CD4-positive, alpha-beta T cell (primary cell): ENCODE results near the gene AIMP2. TPM values are rescaled to one million over a fixed set of nuclear protein-coding genes. Genes with fewer than 3 reads are reported as not detected.

Source experiments
- ATAC-seq: fragments of 200-7000 bp; cut with Tn5 transposase; one replicate; pipeline ENCODE4 v1.10.0; 2022; ENCODE audit warnings: mild to moderate bottlenecking; ENCODE audit not compliant: poor library complexity
- CTCF ChIA-PET: fragments of 350-600 bp; sonication (Branson Sonifier 250); formaldehyde crosslinking; loops from one replicate; lab custom pipeline; 2021; ENCODE audit warnings: antibody characterized with exemption, inconsistent platforms; lab: Charles Lee
- POLR2A ChIA-PET: fragments of 350-600 bp; sonication (Branson Sonifier 250); formaldehyde crosslinking; loops from one replicate; lab custom pipeline; 2021; ENCODE audit warnings: antibody characterized with exemption, inconsistent platforms; lab: Charles Lee
- DNase-seq, 14 experiments: peaks; one replicate each; pipeline ENCODE4 v3.0.0-alpha.2; 2013 to 2020; ENCODE audit warnings: mixed read lengths in 2 of 14
- H3K27ac ChIP-seq, 2 donors: one replicate each; pipeline versions ENCODE4 v1.5.1 to v1.7.0; 2013; ENCODE audit warnings: low read length in 2 of 2, low read depth in 1 of 2, mild to moderate bottlenecking in 1 of 2
- H3K27me3 ChIP-seq, 2 experiments: 1 replicate in 1 of 2; 2 replicates in 1 of 2; pipeline versions ENCODE4 v1.6.1 to v1.7.0; 2013; ENCODE audit warnings: low read length in 2 of 2, control low read depth in 1 of 2, mild to moderate bottlenecking in 1 of 2, moderate library complexity in 1 of 2; ENCODE audit not compliant: insufficient read depth in 2 of 2, control insufficient read depth in 1 of 2
- H3K36me3 ChIP-seq: one replicate; pipeline ENCODE4 v1.6.1; 2013; ENCODE audit warnings: low read length, control low read depth; ENCODE audit not compliant: insufficient read depth
- H3K4me1 ChIP-seq: one replicate; pipeline ENCODE4 v1.6.1; 2013; ENCODE audit warnings: low read length, control low read depth; ENCODE audit not compliant: insufficient read depth
- H3K4me3 ChIP-seq: one replicate; pipeline ENCODE4 v1.5.1; 2013; ENCODE audit warnings: mild to moderate bottlenecking, low read length, moderate library complexity
- H3K9me3 ChIP-seq, 2 experiments: 1 replicate in 1 of 2; 2 replicates in 1 of 2; pipeline versions ENCODE4 v1.6.1 to v1.7.0; 2013; ENCODE audit warnings: low read length in 2 of 2, mild to moderate bottlenecking in 2 of 2, control low read depth in 1 of 2, moderate library complexity in 1 of 2; ENCODE audit not compliant: control insufficient read depth in 1 of 2, insufficient read depth in 1 of 2
- H3K27ac Mint-ChIP-seq: one replicate; pipeline ENCODE4 v1.8.0; 2020; ENCODE audit warnings: mixed read lengths
- H3K27me3 Mint-ChIP-seq: one replicate; pipeline ENCODE4 v1.8.0; 2021; ENCODE audit warnings: mixed read lengths
- H3K36me3 Mint-ChIP-seq: one replicate; pipeline ENCODE4 v1.8.0; 2021; ENCODE audit warnings: low read depth, mixed read lengths
- H3K4me1 Mint-ChIP-seq: one replicate; pipeline ENCODE4 v1.8.0; 2021; ENCODE audit warnings: low read depth, mixed read lengths
- H3K4me3 Mint-ChIP-seq: one replicate; pipeline ENCODE4 v1.8.0; 2020; ENCODE audit warnings: mild to moderate bottlenecking, mixed read lengths
- H3K9me3 Mint-ChIP-seq: one replicate; pipeline ENCODE4 v1.8.0; 2020; ENCODE audit warnings: mixed read lengths
- intact Hi-C, 2 experiments: fragments of 100-400 bp; cut with DNase I in 1 of 2; cut with micrococcal nuclease in 1 of 2; formaldehyde crosslinking; loops; one replicate each; pipeline versions ENCODE4 v1.15.1 to v1.9.0; 2023 to 2025; cut with DNase I, micrococcal nuclease
- total RNA-seq, 174 experiments: library from RNA in 2 of 174; stranded (reverse) in 2 of 174; gene quantifications; one replicate each; pipeline ENCODE4 v1.2.3 and lab custom pipeline; 2021 to 2026
- TF ChIP-seq, protein P1 (sequence below): fragments of 200-600 bp; IDR thresholded peaks from one replicate; pipeline ENCODE4 v1.8.0; 2022; ENCODE audit warnings: antibody characterized with exemption, mild to moderate bottlenecking

Gene AIMP2
- total RNA-seq, 2 experiments from 2014 or later, result 4.3 to 5.4 TPM

DNA sequence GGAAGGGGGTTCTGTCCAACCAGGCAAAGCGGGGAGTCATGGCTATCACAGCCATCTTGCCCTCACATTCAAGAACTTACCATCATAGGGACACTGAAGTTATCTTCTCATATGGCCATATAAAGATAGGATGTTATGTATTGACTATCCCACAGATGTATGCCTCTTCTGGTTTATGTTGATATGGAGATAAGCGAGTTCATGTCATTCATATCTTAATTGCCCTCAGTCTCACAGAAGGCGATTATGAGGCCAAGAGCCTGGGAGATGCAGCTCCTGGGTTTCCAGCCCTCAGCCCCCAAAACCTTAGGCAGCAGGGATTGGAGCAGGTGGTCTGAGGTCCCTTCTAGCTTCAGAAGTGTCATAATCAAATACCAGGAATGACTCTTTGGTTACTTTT, 13.6 kb downstream of the AIMP2 start:
- H3K27ac Mint-ChIP-seq, result no peak overlapping the region
- peaks cover 80% of the 10 kb centered on the region for H3K36me3 Mint-ChIP-seq
- DNase-seq, result no peak
- H3K27me3 Mint-ChIP-seq, result no peaks in the 10 kb centered on the region
- H3K4me3 Mint-ChIP-seq, result no peak overlapping the region
- intact Hi-C loops, result no loop called here
- H3K9me3 ChIP-seq, result no peaks in the 10 kb centered on the region
- peaks cover 16% of the 10 kb centered on the region for H3K4me1 Mint-ChIP-seq
- peaks cover 83% of the 10 kb centered on the region for H3K36me3 ChIP-seq
- H3K27ac ChIP-seq, result no peak overlapping the region
- no peak overlapping the region for H3K4me3 ChIP-seq
- ChIA-PET POLR2A (no interaction called here), CTCF (no interaction called here)
- H3K4me1 ChIP-seq, result peaks cover 21% of the 10 kb centered on the region
- ATAC-seq, result no peak
- no peaks in the 10 kb centered on the region for H3K27me3 ChIP-seq
- H3K9me3 Mint-ChIP-seq, result no peaks in the 10 kb centered on the region
- TF ChIP-seq, protein P1, sequence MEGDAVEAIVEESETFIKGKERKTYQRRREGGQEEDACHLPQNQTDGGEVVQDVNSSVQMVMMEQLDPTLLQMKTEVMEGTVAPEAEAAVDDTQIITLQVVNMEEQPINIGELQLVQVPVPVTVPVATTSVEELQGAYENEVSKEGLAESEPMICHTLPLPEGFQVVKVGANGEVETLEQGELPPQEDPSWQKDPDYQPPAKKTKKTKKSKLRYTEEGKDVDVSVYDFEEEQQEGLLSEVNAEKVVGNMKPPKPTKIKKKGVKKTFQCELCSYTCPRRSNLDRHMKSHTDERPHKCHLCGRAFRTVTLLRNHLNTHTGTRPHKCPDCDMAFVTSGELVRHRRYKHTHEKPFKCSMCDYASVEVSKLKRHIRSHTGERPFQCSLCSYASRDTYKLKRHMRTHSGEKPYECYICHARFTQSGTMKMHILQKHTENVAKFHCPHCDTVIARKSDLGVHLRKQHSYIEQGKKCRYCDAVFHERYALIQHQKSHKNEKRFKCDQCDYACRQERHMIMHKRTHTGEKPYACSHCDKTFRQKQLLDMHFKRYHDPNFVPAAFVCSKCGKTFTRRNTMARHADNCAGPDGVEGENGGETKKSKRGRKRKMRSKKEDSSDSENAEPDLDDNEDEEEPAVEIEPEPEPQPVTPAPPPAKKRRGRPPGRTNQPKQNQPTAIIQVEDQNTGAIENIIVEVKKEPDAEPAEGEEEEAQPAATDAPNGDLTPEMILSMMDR, result no peak

DNA sequence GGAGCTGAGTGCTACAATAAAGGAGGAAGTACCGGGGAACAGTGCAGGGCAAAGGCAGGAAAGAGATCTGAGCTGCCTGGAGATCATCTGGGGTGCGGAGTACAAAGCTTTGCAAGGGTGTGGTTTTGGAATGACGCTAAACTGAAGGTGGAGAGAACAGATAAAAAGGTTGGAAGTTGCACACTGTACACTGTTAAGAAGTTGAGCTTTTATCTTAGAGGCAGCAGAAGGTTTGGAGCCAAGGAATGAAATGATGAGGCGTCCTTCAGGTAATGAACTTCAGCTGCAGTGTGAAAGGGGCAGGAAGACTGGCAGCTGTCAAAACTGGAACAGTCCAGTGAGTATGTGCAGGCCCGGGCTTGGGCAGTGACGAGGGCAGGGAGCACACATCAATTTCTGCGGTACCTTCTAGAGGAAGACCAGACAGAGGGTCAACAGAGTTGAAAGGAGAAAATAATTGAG, 14.9 kb downstream of the AIMP2 start:
- DNase-seq (no peak), ATAC-seq (no peak)
- TF ChIP-seq, protein P1, result no peak
- Mint-ChIP-seq H3K9me3 (no peaks in the 10 kb centered on the region), H3K27me3 (no peaks in the 10 kb centered on the region), H3K4me3 (no peak overlapping the region), H3K27ac (peak overlapping the region; percentile 21), H3K4me1 (peaks cover 24% of the 10 kb centered on the region), H3K36me3 (peaks cover 86% of the 10 kb centered on the region)
- H3K4me1 ChIP-seq, result peaks cover 21% of the 10 kb centered on the region
- ChIA-PET CTCF (interaction anchor here (0.9 kb wide), 1 partner anchor 27 kb away, joined by 3 read pairs; no protein-coding TSS in a partner anchor), POLR2A (interaction anchor here (0.5 to 0.9 kb wide), 3 partner anchors 13 to 349 kb away, joined by 3 read pairs; no protein-coding TSS in a partner anchor)
- intact Hi-C loops, result no loop called here
- no peak overlapping the region for H3K27ac ChIP-seq
- no peaks in the 10 kb centered on the region for H3K9me3 ChIP-seq
- H3K27me3 ChIP-seq, result no peaks in the 10 kb centered on the region
- H3K4me3 ChIP-seq, result no peak overlapping the region
- H3K36me3 ChIP-seq, result peaks cover 79% of the 10 kb centered on the region

DNA sequence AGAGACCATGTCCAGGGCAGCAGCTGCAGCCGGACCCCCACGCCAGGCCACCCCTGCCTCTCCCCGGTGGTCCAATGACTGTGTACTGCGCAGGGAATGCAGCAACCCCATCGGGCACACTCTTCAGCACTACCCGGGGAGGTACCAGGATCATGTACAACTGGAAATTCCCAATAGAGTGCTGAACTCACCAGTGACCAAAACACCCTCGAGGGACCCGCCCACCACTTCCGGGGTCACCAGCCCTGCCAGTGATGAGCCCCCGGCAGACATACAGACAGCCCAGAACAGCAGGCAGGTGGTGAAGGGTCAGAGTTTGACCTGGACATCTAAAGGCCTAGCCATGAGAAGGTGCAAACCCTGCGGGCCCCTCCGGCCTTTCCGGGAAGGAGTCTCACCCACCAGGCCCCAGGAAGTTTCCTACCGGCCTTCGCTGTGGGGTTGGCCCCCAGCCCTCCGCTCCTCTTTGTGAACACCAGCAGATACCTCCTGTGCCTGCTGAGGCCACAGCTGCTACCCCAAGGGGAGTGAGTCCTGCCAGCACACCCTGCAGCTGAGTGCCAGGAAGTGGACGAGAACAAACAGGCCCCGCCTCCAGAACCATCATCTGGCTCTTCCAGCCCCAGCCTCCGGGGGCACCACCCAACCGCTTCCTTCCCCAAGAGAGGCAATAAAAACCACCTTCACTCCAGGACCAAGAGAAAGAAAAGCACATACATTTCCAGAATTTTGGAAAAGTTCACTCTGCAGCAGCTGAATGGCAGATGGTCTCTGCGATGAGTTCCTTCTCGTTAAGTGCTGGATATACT, 17.1 kb downstream of the AIMP2 start:
- peak overlapping the region; percentile 60 for H3K4me3 ChIP-seq
- Mint-ChIP-seq H3K4me1 (peaks cover 24% of the 10 kb centered on the region), H3K9me3 (no peaks in the 10 kb centered on the region), H3K27ac (peak overlapping the region; percentile 93), H3K27me3 (no peaks in the 10 kb centered on the region), H3K4me3 (peak overlapping the region; percentile 82), H3K36me3 (peaks cover 77% of the 10 kb centered on the region)
- peaks cover 72% of the 10 kb centered on the region for H3K36me3 ChIP-seq
- peaks cover 21% of the 10 kb centered on the region for H3K4me1 ChIP-seq
- ATAC-seq (peak; percentile 100), DNase-seq (peak; percentile 54 to 87 (median 69))
- TF ChIP-seq, protein P1, result peak; percentile 49
- intact Hi-C loops, result loop anchor here in 1 of 2 experiments (1.0 kb wide), 1 partner anchor 17 kb away; the partner anchor contains the start of genes AIMP2 and PMS2
- POLR2A ChIA-PET, result interaction anchor here (0.5 to 1.1 kb wide), 4 partner anchors 14 to 530 kb away, joined by 3 read pairs; partner anchors contain the start of genes AIMP2, PMS2 and RNF216
- no peaks in the 10 kb centered on the region for H3K27me3 ChIP-seq
- H3K27ac ChIP-seq, result peak overlapping the region; percentile 36 to 64
- CTCF ChIA-PET, result interaction anchor here (1.2 to 1.3 kb wide), 3 partner anchors 15 to 38 kb away, joined by 3 to 4 read pairs (median 3); partner anchors contain the start of genes AIMP2 and PMS2
- no peaks in the 10 kb centered on the region for H3K9me3 ChIP-seq
